ENCODE results near the gene ANAPC13. TPM values are rescaled to one million over a fixed set of nuclear protein-coding genes. Genes with fewer than 3 reads are reported as not detected.

The ANAPC13 gene
- total and polyA plus RNA-seq, 3 experiments from 2014 or later = 41.0 to 84.6 (median 42.0) TPM

- ChIA-PET POLR2A (no interaction called here), CTCF (no interaction called here)
- H3K27me3 Mint-ChIP-seq = peaks cover 14 to 51% of the 10 kb centered on the region in 2 donors
- Histone ChIP-seq H3K27ac (ENCODE audit: low read depth, low read length) (no peak overlapping the region), H3K4me3 (ENCODE audit: low read length) (no peak overlapping the region), H3K36me3 (ENCODE audit: insufficient read depth, low read length) (no peaks in the 10 kb centered on the region), H3K9me3 (ENCODE audit: low read length) (no peaks in the 10 kb centered on the region), H3K4me1 (ENCODE audit: insufficient read depth, low read length) (no peaks in the 10 kb centered on the region), H3K27me3 (ENCODE audit: insufficient read depth, low read length, poor library complexity, severe bottlenecking) (peaks cover 4% of the 10 kb centered on the region)
- no peak overlapping the region for H3K4me3 Mint-ChIP-seq
- H3K36me3 Mint-ChIP-seq = no peaks in the 10 kb centered on the region
- H3K4me1 Mint-ChIP-seq = no peaks in the 10 kb centered on the region
- no peaks in the 10 kb centered on the region for H3K9me3 Mint-ChIP-seq
- H3K27ac Mint-ChIP-seq = no peak overlapping the region
- DNase-seq = no peak
Observed at GRCh38 chr3:134459562-134459961, 26.2 kb downstream of the ANAPC13 start.

GRCh38 chr3:134458406-134458945 is 27.3 kb downstream of the ANAPC13 start:
- Histone ChIP-seq H3K27me3 (ENCODE audit: insufficient read depth, low read length, poor library complexity, severe bottlenecking) (peaks cover 4% of the 10 kb centered on the region), H3K9me3 (ENCODE audit: low read length) (no peaks in the 10 kb centered on the region), H3K27ac (ENCODE audit: low read depth, low read length) (no peak overlapping the region), H3K4me3 (ENCODE audit: low read length) (no peak overlapping the region), H3K4me1 (ENCODE audit: insufficient read depth, low read length) (no peaks in the 10 kb centered on the region), H3K36me3 (ENCODE audit: insufficient read depth, low read length) (no peaks in the 10 kb centered on the region)
- CTCF ChIA-PET = interaction anchor here (1.4 kb wide), 1 partner anchor 9 kb away, joined by 3 read pairs; no protein-coding TSS in a partner anchor
- no peak overlapping the region for H3K27ac Mint-ChIP-seq
- no peaks in the 10 kb centered on the region for H3K4me1 Mint-ChIP-seq
- H3K4me3 Mint-ChIP-seq = no peak overlapping the region
- H3K9me3 Mint-ChIP-seq = no peaks in the 10 kb centered on the region
- no peak for DNase-seq
- H3K36me3 Mint-ChIP-seq = no peaks in the 10 kb centered on the region
- POLR2A ChIA-PET = no interaction called here
- H3K27me3 Mint-ChIP-seq = peaks cover 14 to 48% of the 10 kb centered on the region in 2 donors

- H3K4me3 Mint-ChIP-seq = no peak overlapping the region
- no peak for DNase-seq
- no peaks in the 10 kb centered on the region for H3K4me1 Mint-ChIP-seq
- Histone ChIP-seq H3K27me3 (ENCODE audit: insufficient read depth, low read length, poor library complexity, severe bottlenecking) (peaks cover 4% of the 10 kb centered on the region), H3K4me3 (ENCODE audit: low read length) (no peak overlapping the region), H3K27ac (ENCODE audit: low read depth, low read length) (no peak overlapping the region), H3K4me1 (ENCODE audit: insufficient read depth, low read length) (no peaks in the 10 kb centered on the region), H3K36me3 (ENCODE audit: insufficient read depth, low read length) (no peaks in the 10 kb centered on the region), H3K9me3 (ENCODE audit: low read length) (no peaks in the 10 kb centered on the region)
- H3K27ac Mint-ChIP-seq = no peak overlapping the region
- CTCF ChIA-PET = interaction anchor here (1.4 kb wide), 1 partner anchor 10 kb away, joined by 3 read pairs; no protein-coding TSS in a partner anchor
- no peaks in the 10 kb centered on the region for H3K36me3 Mint-ChIP-seq
- POLR2A ChIA-PET = no interaction called here
- peaks cover 9 to 40% of the 10 kb centered on the region in 2 donors for H3K27me3 Mint-ChIP-seq
- H3K9me3 Mint-ChIP-seq = no peaks in the 10 kb centered on the region
Observed at GRCh38 chr3:134457376-134458074, 28.3 kb downstream of the ANAPC13 start.

DNA sequence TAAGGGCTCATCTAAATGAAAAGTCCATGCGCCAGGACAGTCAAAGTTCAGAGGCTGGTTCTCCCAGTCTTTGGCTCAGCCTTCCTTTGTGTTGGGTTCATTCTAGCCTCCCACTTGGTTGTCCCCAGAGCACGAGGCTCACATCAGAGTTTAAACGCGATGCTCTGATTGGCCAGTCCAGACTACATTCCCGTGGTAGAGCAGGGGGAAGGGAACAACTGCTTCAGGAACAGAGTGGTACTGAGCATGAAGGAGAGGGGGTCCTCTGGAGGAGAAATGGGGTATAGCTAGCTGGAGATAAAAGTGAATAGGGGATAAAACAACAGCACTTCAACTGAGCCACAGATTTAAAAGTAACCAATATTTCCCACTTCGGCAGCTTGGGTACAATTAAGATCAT is 32.2 kb downstream of the ANAPC13 start:
- H3K27ac Mint-ChIP-seq = no peak overlapping the region
- H3K36me3 Mint-ChIP-seq = no peaks in the 10 kb centered on the region
- Histone ChIP-seq H3K27ac (ENCODE audit: low read depth, low read length) (no peak overlapping the region), H3K27me3 (ENCODE audit: insufficient read depth, low read length, poor library complexity, severe bottlenecking) (peaks cover 4% of the 10 kb centered on the region), H3K4me3 (ENCODE audit: low read length) (no peak overlapping the region), H3K9me3 (ENCODE audit: low read length) (no peaks in the 10 kb centered on the region), H3K4me1 (ENCODE audit: insufficient read depth, low read length) (no peaks in the 10 kb centered on the region), H3K36me3 (ENCODE audit: insufficient read depth, low read length) (no peaks in the 10 kb centered on the region)
- peaks cover 7 to 30% of the 10 kb centered on the region in 2 donors for H3K27me3 Mint-ChIP-seq
- ChIA-PET CTCF (no interaction called here), POLR2A (no interaction called here)
- no peak overlapping the region for H3K4me3 Mint-ChIP-seq
- H3K9me3 Mint-ChIP-seq = no peaks in the 10 kb centered on the region
- H3K4me1 Mint-ChIP-seq = no peaks in the 10 kb centered on the region
- no peak for DNase-seq

GRCh38 chr3:134449951-134450350 is 35.8 kb downstream of the ANAPC13 start:
- POLR2A ChIA-PET = no interaction called here

GRCh38 chr3:134449277-134449676 is 36.5 kb downstream of the ANAPC13 start:
- ChIA-PET POLR2A (no interaction called here), CTCF (no interaction called here)
- DNase-seq = no peak
- peaks cover 19 to 45% of the 10 kb centered on the region in 2 donors for H3K27me3 Mint-ChIP-seq
- H3K36me3 Mint-ChIP-seq = peaks cover 0 to 7% (median 2%) of the 10 kb centered on the region in 3 donors
- Histone ChIP-seq H3K4me1 (ENCODE audit: insufficient read depth, low read length) (no peaks in the 10 kb centered on the region), H3K9me3 (ENCODE audit: low read length) (no peaks in the 10 kb centered on the region), H3K27ac (ENCODE audit: low read depth, low read length) (no peak overlapping the region), H3K36me3 (ENCODE audit: insufficient read depth, low read length) (no peaks in the 10 kb centered on the region), H3K4me3 (ENCODE audit: low read length) (no peak overlapping the region), H3K27me3 (ENCODE audit: insufficient read depth, low read length, poor library complexity, severe bottlenecking) (no peaks in the 10 kb centered on the region)
- no peak overlapping the region for H3K27ac Mint-ChIP-seq
- no peaks in the 10 kb centered on the region for H3K4me1 Mint-ChIP-seq
- H3K9me3 Mint-ChIP-seq = peaks cover 6 to 20% (median 13%) of the 10 kb centered on the region in 5 donors
- no peak overlapping the region for H3K4me3 Mint-ChIP-seq

More at GRCh38 chr3:134449951-134450350, 35.8 kb downstream of the ANAPC13 start:
- Mint-ChIP-seq H3K4me1 (no peaks in the 10 kb centered on the region), H3K36me3 (peaks cover 0 to 2% (median 1%) of the 10 kb centered on the region in 3 donors), H3K27me3 (peaks cover 16 to 40% of the 10 kb centered on the region in 2 donors), H3K4me3 (no peak overlapping the region), H3K27ac (no peak overlapping the region), H3K9me3 (peaks cover 6 to 18% (median 9%) of the 10 kb centered on the region in 5 donors)
- no peak overlapping the region for H3K27ac ChIP-seq (ENCODE audit: low read depth, low read length)
- CTCF ChIA-PET = no interaction called here
- no peaks in the 10 kb centered on the region for H3K27me3 ChIP-seq (ENCODE audit: insufficient read depth, low read length, poor library complexity, severe bottlenecking)
- no peak for DNase-seq
- H3K36me3 ChIP-seq (ENCODE audit: insufficient read depth, low read length) = no peaks in the 10 kb centered on the region
- H3K9me3 ChIP-seq (ENCODE audit: low read length) = no peaks in the 10 kb centered on the region
- no peak overlapping the region for H3K4me3 ChIP-seq (ENCODE audit: low read length)
- H3K4me1 ChIP-seq (ENCODE audit: insufficient read depth, low read length) = no peaks in the 10 kb centered on the region

- Mint-ChIP-seq H3K27ac (no peak overlapping the region), H3K36me3 (peaks cover 0 to 7% (median 2%) of the 10 kb centered on the region in 3 donors), H3K4me1 (no peaks in the 10 kb centered on the region), H3K27me3 (peaks cover 21 to 43% of the 10 kb centered on the region in 2 donors), H3K9me3 (peaks cover 6 to 20% (median 13%) of the 10 kb centered on the region in 5 donors), H3K4me3 (no peak overlapping the region)
- Histone ChIP-seq H3K4me1 (ENCODE audit: insufficient read depth, low read length) (no peaks in the 10 kb centered on the region), H3K27ac (ENCODE audit: low read depth, low read length) (no peak overlapping the region), H3K9me3 (ENCODE audit: low read length) (no peaks in the 10 kb centered on the region), H3K4me3 (ENCODE audit: low read length) (no peak overlapping the region), H3K36me3 (ENCODE audit: insufficient read depth, low read length) (no peaks in the 10 kb centered on the region), H3K27me3 (ENCODE audit: insufficient read depth, low read length, poor library complexity, severe bottlenecking) (no peaks in the 10 kb centered on the region)
- CTCF ChIA-PET = no interaction called here
- DNase-seq = no peak
- POLR2A ChIA-PET = no interaction called here
Observed at GRCh38 chr3:134448664-134449063, 37.1 kb downstream of the ANAPC13 start.

DNA sequence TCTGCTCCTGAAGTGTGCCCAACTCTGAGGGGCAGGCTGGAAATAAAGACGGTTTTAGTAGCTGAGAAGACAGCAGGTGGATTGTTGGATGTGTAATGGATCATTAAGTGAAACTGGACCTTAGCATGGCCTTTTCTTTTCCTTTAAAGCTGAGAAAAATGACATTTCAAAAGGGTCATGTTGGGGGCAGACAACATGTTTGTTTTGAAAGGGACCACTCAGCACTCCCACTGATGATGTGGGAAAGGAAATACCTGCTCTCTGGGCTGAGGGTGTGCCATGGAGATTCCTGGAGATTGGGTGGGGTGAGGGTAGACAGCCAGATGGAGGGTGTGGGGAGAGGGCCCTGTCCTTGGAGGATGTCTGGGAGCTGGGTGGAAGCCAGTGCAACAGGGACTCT is 38.4 kb downstream of the ANAPC13 start:
- H3K4me3 ChIP-seq (ENCODE audit: low read length) = no peak overlapping the region
- H3K9me3 ChIP-seq (ENCODE audit: low read length) = no peaks in the 10 kb centered on the region
- no peaks in the 10 kb centered on the region for H3K36me3 ChIP-seq (ENCODE audit: insufficient read depth, low read length)
- Mint-ChIP-seq H3K9me3 (peaks cover 6 to 20% (median 13%) of the 10 kb centered on the region in 5 donors), H3K4me3 (no peak overlapping the region), H3K36me3 (peaks cover 0 to 7% (median 2%) of the 10 kb centered on the region in 3 donors), H3K27ac (no peak overlapping the region), H3K27me3 (peaks cover 21 to 46% of the 10 kb centered on the region in 2 donors), H3K4me1 (no peaks in the 10 kb centered on the region)
- ChIA-PET CTCF (no interaction called here), POLR2A (no interaction called here)
- H3K27ac ChIP-seq (ENCODE audit: low read depth, low read length) = no peak overlapping the region
- no peak for DNase-seq
- H3K27me3 ChIP-seq (ENCODE audit: insufficient read depth, low read length, poor library complexity, severe bottlenecking) = no peaks in the 10 kb centered on the region
- H3K4me1 ChIP-seq (ENCODE audit: insufficient read depth, low read length) = no peaks in the 10 kb centered on the region

Measured in CD8-positive, alpha-beta memory T cell (primary cell).